HG03097 (cell line): ENCODE results near the gene ERICH3.
A peak's percentile ranks its signal among the peaks of the same experiment; 100 is the strongest.
"Not testable (repeated sequence)": the region's sequence is repeated elsewhere in the genome, so short reads cannot be mapped to it uniquely, and the experiment has no call there.

ENCODE experiments used
- ATAC-seq: cut with Tn5 transposase; IDR thresholded peaks from one replicate; pipeline ENCODE4 v1.9.1; 2021; ENCODE audit not compliant: unreplicated experiment, low FRiP score

Gene ERICH3

DNA sequence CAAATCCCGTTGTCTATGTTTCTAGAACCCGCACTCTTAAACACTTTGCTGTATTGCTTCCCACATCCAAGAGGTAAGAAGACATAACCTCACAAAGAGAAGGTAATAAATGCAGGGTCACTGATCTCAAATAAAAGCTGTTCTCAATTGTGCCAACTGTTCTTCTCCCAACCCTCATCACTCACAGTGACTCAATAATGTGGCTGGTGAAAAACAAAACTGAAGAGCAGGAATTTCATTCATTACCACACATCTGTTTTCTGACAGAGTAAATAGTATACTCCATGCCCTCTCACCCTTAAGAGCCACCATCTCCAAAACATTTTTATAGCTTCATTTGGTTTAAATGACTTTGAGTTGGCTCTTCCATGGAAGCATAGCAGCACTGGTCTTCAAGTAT lies 6.2 kb upstream of the ERICH3 start:
- ATAC-seq: no peak

DNA sequence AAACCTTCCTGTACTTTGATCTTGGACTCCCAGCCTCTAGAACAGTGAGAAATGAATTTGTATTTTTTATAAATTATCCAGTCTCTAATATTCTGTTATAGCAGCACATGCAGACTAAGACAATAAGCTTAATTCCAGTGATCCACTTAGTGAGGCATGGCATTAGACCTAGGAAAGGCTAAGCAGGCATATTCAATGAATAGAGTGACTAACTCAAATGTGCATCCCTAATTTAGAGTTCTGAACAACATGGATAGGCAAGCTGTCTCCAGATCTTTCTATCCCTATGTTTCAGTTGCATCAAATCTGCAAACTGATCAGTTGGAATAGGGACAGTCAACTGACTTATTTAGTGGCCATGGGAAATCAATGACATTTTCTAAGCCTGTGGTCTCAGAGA lies 4.3 kb upstream of the ERICH3 start:
- no peak for ATAC-seq

DNA sequence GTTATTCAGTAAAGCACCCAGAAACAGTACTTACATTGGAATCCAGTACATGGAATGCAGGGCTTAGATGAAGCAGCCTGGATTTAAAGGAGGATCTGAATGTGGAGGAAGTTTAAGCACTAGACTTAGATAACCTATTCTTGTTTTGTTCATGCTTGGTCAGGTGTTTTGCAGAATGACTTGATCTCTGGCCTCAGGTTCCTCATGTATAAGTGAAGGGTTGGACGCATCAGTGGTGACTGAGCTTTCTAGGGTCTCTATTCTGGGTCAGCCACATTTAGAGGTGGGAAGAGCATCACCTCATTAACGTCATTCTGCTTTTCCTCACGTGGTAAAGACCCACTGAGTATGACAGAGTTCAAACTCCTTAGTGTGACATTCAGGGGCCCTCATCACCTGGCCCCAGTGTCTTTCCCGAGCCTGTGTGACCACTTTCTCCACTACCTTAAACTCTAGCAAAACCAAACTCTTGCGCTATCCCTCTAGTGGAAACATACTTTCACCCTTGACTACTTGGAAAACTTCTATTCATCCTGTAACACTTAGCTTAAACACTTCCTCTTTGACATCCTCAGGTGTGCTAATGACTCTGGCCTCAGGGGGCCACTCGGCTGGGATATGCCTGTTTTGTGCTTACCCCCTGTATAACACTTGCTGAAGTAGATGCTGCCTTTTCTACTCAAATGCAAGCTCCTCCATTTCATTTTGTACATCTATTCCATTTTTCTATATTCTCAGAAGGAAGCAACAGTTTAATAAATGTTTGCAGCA lies 871 bp upstream of the ERICH3 start:
- ATAC-seq: no peak

DNA sequence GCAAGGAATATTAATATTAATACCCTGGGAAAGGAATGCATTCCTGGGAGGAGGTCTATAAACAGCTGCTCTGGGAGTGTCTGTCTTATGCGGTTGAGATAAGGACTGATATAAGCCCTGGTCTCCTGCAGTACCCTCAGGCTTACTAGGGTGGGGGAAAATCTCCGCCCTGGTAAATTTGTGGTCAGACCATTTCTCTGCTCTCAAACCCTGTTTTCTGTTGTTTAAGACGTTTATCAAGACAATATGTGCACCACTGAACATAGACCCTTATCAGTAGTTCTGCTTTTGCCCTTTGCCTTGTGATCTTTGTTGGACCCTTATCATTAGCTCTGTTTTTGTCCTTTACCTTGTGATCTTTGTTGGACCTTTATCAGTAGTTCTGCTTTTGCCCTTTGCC lies 2.7 kb downstream of the ERICH3 start:
- ATAC-seq: not testable (repeated sequence)

DNA sequence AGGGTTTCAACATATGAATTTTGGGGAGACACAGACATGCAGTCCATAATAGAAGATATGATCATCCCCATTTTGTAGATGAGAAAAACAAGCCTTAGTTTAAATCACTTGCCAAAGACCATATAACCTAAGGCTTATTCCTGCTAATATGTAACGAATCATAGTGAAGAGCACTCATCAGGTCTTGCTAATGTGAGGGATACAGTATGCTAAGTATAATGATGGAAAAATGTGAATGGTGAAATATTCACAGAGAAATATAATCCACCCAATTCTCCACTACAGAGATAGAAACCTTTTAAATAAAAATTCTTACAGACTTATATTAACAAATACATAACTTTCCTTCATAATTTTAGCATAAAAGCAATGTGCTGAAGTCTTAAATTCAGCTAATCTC lies 18.9 kb downstream of the ERICH3 start:
- no peak for ATAC-seq

DNA sequence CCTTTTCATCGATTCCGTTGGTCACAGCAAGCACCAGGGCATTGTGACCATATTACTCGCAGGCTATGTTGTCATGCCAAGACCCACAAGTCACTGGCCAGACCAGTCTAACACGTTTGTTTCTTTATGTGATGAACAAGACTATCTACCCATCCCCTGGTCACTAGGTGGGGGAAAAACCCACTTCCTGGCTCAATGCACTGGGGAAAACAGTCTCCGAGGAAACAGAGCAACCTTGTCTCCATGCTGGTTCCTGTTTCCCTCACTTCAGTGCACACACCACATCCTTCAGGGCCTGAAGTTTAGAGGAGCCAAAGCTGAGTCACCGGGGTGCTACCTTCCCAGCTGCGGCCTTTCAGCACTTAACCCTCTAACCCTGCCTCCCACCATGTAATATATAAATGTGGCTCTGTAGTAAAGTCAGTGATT lies 20.9 kb downstream of the ERICH3 start:
- ATAC-seq: peak; percentile 99

DNA sequence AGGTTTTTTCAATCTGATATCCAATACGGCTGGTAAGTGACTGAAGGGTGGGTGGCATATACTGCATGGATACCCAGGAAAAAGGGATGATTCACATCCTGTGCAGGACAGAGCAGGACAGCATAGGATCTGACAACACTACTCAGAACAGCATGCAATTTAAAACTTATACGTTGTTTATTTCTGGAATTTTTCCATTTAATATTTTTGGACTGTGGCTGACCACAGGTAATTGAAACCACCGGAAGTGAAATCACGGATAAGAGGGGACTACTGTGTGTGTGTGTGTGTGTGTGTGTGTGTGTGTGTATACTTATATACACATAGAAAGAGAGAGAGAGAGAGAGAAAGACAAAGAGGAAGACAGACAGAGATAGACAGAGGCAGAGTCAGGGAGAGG lies 23.0 kb downstream of the ERICH3 start:
- ATAC-seq: no peak

DNA sequence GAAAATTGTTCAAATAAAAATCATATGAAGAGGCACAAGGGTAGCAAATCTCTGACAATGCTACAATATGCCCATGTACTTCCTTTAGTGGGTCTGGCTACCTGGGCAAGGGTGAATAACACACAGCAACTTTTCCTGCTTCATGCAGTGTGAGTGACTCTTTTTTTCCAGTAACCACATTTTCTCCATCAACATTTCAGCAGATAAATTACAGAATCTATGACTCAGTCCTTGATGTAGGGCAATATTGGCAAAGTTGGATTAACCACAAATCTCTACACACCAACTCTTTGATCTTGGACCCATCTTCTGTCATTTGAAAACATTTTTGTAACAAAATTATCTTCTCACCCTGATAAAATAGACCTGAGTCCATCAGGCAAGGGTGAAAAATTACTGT lies 31.7 kb downstream of the ERICH3 start:
- no peak for ATAC-seq

DNA sequence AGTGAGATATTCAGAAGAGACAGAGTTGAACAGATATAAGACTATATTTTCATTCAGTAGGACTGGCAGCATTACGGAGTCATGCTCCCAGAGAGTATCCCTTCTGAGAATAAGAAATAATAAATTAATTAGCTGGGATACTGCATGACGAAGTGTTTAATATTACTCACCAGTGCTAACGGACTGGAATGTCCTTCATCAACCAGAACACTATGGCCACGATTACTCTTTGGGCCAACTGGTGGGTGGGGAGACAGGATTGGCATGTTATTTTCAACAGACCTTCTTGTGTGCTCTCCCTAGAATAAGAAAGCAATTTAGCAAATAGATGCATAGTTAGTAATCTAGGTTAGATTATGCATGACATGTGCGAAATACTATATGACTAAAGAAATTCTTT lies 32.4 kb downstream of the ERICH3 start:
- ATAC-seq: no peak

DNA sequence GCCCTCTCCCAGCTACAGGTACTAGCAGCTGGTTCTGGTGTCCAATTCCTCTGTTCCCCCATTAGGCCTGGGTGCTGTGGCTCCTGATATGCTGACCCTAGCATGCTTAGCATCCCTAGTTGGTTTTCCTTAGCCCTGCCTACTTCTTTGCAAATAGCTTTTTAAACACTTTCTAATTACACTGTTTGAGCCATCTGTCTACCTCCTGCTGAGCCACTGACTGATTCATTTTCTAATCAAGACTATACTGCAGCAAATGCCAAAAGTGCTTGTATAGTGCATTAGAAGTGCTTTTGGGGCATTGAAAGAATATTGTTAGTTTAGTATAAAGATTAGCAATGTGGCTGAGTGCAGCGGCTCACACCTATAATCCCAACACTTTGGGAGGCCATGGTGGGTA lies 36.3 kb downstream of the ERICH3 start:
- ATAC-seq: no peak

DNA sequence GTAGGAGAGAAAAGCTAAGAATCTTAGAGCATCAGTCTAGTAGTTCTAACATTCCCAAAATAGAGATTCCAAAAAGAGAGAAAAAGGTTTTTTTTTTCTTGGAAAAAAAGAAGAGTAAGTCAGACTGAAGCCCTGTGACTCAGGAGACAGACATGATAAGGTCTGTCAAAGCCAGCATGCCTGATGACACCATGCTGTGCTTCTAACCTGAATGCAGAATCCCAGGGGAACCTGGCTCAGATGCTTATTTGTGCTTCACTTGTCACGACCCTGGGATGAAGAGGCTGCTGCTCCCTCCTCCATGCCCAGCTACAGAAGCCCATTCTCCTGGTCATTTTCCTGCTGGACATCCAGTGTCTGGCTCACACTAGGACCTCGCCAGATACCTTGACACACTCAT lies 44.3 kb downstream of the ERICH3 start:
- ATAC-seq: no peak

DNA sequence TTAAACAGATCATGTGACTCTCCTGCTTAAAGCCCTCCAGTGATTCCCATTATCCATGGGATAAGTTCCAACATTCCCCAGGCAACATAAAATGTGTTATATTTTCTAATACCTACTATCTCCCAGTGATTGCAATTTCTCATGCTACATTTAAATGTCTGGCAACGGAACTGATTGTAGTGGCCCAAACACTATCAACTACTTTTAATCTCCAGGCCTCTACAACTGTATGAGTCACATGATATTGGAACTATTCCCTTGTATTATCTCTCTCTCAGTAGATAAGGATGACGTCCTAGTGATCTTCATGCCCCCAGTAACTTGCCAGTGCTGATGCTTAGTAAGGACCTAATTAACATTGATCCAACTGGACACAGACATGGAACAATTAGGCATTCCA lies 49.9 kb downstream of the ERICH3 start:
- ATAC-seq: no peak

DNA sequence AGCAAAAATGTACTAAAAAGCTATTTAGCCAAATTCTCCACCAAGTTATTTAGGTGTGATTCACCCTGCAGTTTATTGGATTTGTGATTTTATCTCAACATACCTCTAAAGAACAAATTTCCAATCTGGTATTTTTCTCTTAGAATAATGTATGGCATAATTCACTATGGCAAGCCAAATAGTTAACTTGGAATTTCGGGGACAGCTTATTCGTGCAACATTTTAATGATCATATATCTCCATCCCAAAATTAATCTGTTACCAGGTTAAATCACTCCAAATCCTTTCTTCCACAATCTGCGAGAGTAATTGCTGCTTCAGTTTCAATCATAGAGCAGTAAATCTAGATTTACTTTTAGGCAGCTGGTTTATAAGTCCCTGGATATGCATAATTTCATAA lies 53.4 kb downstream of the ERICH3 start:
- ATAC-seq: no peak

DNA sequence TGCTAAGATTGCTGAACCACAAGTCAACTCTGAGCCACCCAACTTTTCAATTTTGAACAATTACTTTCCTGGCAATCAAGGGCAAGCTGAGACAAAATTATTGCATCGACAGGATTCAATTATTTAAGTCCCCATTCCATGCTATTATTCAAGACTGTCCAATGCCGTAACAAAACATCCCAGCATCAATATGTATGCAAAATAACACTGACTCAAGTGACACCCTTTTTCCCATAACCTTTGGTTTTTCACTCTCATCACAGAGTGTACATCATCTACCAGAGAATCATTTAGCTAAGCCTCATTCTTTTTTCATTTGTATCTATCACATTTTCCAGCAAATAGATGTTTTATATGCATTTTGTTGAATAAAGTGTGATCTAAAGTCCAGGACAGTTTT lies 54.6 kb downstream of the ERICH3 start:
- ATAC-seq: no peak

DNA sequence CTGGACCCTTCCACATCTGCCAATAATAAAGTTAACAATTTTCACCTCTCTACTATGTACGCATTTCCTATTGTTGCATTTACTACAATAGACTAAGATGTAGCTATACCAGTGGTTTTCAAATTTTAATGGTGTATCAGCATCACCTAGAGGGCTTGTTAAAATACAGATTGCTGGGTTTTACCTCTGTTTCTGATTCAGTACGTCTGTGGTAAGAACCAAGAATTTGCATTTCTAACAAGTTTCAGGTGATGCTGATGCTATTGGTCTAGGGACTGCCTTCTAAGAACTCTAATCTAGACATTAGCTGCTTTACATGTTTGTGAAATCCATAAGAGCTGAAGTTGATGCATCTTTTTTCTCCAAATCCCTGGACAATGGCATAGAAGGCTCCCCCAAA lies 59.7 kb downstream of the ERICH3 start:
- no peak for ATAC-seq

DNA sequence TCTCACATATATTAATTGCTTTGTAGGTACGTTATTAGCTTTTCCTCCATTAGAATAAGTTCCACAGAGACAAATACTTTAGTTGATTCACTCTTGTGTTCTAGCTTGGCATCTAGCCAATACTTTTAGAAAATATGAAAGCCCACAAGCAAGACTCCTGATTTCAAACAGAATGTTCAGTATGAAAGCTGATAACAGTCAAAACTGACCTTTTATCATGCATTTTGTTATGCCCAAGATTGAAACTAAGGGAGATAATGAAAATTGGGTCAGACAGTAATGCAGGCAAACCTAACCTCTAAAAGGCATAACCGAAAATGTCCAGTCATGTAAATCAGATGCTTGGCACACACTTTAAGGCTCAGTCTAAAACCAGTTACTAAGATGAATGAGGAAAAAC lies 61.7 kb downstream of the ERICH3 start:
- ATAC-seq: no peak

DNA sequence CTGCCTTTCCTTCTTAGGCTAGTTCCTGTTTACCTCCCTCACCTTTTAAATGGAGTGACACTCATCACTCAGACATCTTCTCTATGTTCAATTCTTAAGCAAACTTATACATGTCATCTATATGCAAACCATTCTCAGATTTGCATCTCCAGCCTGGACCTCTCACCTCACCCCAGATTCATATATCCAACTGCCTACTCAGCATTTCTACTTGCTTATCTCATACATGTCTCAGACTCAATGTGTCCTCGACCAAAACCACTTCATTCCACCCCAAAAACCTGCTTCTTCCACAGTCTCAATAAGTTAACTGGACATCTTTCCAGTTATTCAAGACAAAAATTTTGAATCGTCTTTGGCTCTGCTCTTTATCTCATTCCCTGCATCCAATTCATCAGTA lies 62.6 kb downstream of the ERICH3 start:
- ATAC-seq: no peak

DNA sequence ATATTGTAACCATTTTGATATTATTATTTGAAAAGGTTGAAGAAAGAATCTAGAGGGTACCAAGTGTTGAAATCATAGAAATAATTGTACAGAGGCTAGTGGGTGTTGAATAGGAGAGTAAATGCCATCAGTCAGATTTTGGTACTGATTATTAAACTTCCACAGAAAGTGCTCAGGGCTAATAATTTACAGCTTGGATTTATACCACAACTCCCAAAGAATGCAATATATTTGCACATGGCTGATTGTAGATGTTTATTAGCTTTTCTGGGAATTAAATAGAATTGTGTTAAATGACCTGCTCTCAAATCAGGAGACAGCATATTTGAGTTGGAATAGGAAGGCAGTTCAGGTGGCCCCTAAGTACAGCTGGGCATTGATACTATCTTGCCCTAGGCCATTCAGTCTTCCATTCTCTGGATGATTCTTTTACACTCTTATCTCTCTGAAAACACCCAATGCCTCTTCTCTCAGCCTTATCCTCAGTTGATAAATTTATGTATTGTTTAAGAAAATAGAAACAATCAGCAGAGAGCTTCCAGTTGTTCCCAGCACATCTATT lies 63.7 kb downstream of the ERICH3 start:
- ATAC-seq: no peak

DNA sequence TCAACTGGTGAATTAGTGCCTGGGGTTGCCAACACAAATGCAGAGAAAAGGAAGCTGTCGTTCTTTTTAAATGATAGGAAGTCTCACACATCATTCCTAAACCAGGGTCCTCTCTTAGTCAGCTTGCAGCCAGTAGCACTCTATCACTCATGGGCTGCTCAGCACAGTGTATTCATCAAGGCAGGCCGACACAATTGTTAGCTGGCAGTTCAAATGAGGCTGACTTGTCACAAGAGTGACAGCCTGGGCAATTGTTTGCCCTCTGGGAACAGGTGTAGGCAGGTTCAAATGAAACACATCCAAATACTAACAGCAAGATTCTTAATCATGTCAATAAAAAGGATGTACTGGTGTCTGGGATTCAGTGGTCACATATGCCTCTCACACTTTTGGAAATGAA lies 76.9 kb downstream of the ERICH3 start:
- ATAC-seq: no peak

DNA sequence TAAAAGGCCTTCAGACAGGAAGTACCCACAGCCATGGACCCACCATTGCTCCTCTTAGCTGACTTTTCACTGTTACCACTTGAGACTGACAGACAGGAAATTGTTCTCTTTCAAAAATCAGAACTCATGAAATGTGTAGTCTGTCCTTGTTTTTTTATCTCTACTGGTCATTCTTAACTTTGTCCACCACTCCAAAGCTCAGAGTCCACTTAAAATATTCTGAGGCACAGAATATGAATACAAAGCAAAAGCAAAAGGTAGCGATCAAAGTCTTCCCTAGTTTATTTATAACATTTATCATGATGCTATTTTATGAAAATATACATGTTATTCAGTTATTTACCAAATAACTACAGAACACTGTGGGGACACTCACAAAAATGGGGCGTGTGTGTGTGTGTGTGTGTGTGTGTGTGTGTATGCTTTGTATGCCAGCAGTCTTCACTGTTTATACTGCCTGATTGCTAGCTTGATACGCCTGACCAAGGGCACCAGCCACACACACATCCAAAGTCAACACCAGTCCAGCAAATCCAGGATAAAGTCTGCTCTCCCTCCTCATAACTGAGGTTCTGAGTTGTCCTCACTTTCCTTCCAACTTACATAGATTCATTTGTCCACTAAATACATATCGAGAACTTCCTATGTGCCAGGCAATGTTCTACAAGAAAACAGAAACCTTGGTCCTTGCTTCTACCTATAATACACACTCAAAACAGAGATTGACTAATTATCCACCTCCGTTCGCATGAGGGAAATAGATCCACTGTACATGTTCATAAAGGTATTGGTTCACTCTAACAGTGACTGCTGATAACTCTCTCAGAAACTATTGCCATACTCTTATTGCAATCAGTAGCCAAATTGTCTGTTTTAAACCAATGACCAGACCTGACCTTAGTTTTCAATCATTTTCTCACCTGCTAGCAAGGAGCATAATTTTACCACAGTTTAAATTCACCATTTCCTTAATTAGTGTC lies 79.4 kb downstream of the ERICH3 start:
- no peak for ATAC-seq

DNA sequence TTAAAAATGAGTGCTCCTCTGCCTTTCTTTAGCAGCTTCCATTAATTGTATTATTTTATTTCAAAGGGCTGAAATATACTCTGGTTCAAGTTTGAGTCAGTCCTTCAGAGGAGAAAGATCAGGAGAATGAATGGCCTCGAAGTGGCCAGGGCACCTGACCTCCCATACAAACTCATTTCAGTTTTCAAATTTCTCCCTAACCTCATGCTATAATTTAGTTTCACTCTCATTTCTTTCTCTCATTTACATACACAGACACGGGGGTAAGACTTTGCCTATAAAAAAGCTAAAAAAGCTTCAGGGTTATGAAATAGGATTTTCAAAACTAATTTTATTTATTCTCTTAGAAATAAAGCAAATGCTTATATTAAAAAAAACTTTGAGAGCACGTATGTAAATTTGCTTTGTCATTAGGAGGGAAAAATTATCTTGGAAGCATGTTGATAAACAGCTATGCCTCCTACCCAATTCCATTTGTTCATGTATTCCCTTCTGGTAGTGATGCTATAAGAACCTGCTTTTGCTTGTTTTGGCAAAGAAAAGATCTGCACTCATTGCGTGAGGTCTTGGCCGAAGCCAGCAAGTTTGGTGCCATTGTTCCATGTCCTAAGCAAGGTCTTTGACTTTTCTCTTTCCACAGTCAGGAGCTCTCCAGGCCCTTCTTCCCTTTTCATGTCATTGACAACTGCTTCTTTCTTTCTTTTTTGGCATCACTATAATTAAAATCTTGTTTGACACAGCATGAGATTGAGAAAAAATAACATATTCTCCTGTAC lies 80.8 kb downstream of the ERICH3 start:
- ATAC-seq: no peak
